GM12878 (cell line): ENCODE results near the gene MRPL42. TPM values are rescaled to one million over a fixed set of nuclear protein-coding genes. Genes with fewer than 3 reads are reported as not detected.

ENCODE experiments used
- ATAC-seq: fragments of 200-7000 bp; cut with Tn5 transposase; 3 replicates; pipeline ENCODE4 v1.9.1; 2020; ENCODE audit warnings: mild to moderate bottlenecking, moderate library complexity
- BruUV-seq: library from RNA; stranded (reverse); fragments of 400-500 nt; replicated peaks from 2 replicates; lab custom pipeline; 2021; lab: Mats Ljungman, UMichigan
- CTCF ChIA-PET: fragments of 300-600 bp; sonication (Branson Sonifier 250); formaldehyde crosslinking; extraction: SDS; loops from one replicate; lab custom pipeline; 2021; ENCODE audit warnings: inconsistent platforms; lab: Yijun Ruan, JAX
- POLR2A ChIA-PET: fragments of 350-600 bp; formaldehyde crosslinking; extraction: SDS; loops from one replicate; lab custom pipeline; 2021; ENCODE audit warnings: inconsistent platforms; lab: Charles Lee
- RAD21 ChIA-PET: fragments of 300-600 bp; sonication (Branson Sonifier 250); formaldehyde crosslinking; loops from one replicate; lab custom pipeline; 2023; ENCODE audit warnings: antibody characterized with exemption; ENCODE audit not compliant: unreplicated experiment; lab: Charles Lee
- SMC1A ChIA-PET: fragments of 300-600 bp; sonication (Branson Sonifier 250); formaldehyde crosslinking; loops from one replicate; lab custom pipeline; 2023; ENCODE audit not compliant: unreplicated experiment, uncharacterized antibody; lab: Charles Lee
- DNase-seq: peaks from one replicate; pipeline ENCODE4 v3.0.0-alpha.2; 2011; ENCODE audit warnings: low read depth, low spot score
- FAIRE-seq: peaks from 3 replicates; lab custom pipeline; 2011; peaks lifted over from hg19 to GRCh38; lab: Jason Lieb, UNC
- H2AFZ ChIP-seq: 2 replicates; pipeline ENCODE4 v1.6.0; 2011; ENCODE audit warnings: low read depth, low read length, control low read depth; ENCODE audit not compliant: control insufficient read depth
- H3K27ac ChIP-seq: 2 replicates; pipeline ENCODE4 v1.5.1; 2011; ENCODE audit warnings: control low read depth; ENCODE audit not compliant: control insufficient read depth, insufficient read depth
- H3K27me3 ChIP-seq, 2 experiments: replicated peaks in 1 of 2; 2 replicates each; pipeline versions ENCODE4 v1.6.0 to v1.6.1; 2011; ENCODE audit warnings: low read length in 1 of 2; ENCODE audit not compliant: control insufficient read depth in 2 of 2, insufficient read depth in 2 of 2
- H3K36me3 ChIP-seq, 2 experiments: 2 replicates each; pipeline ENCODE4 v1.5.1; 2011; ENCODE audit warnings: low read length in 1 of 2; ENCODE audit not compliant: control insufficient read depth in 2 of 2, insufficient read depth in 2 of 2
- H3K4me1 ChIP-seq: 2 replicates; pipeline ENCODE4 v1.6.1; 2011; ENCODE audit warnings: mild to moderate bottlenecking, low read length, moderate library complexity, mixed read lengths; ENCODE audit not compliant: control insufficient read depth, insufficient read depth
- H3K4me2 ChIP-seq: 2 replicates; pipeline ENCODE4 v1.6.0; 2011; ENCODE audit warnings: control low read depth; ENCODE audit not compliant: control insufficient read depth, insufficient read depth
- H3K4me3 ChIP-seq: fragments of 200-600 bp; sonication (generic); 2 replicates; pipeline ENCODE4 v1.5.1; 2016
- H3K79me2 ChIP-seq: 2 replicates; pipeline ENCODE4 v1.6.0; 2011; ENCODE audit warnings: low read length; ENCODE audit not compliant: control insufficient read depth, insufficient read depth
- H3K9ac ChIP-seq: 2 replicates; pipeline ENCODE4 v1.8.0; 2011; ENCODE audit warnings: low read length, control low read depth, mixed read lengths; ENCODE audit not compliant: control insufficient read depth, insufficient read depth
- H3K9me3 ChIP-seq: replicated peaks from 3 replicates; pipeline ENCODE4 v1.5.1; 2011; ENCODE audit warnings: mild to moderate bottlenecking, low read length; ENCODE audit not compliant: control insufficient read depth, insufficient read depth
- H4K20me1 ChIP-seq: 2 replicates; pipeline ENCODE4 v1.6.0; 2011; ENCODE audit not compliant: control insufficient read depth, insufficient read depth
- BCL11A ChIP-seq: IDR thresholded peaks from 2 replicates; pipeline ENCODE4 v1.6.1; 2011; ENCODE audit warnings: low read depth, low read length
- MAX ChIP-seq: IDR thresholded peaks from 2 replicates; pipeline ENCODE4 v1.6.1; 2012; ENCODE audit warnings: low read depth, low read length, improper control_type of control experiment
- WRNIP1 ChIP-seq: IDR thresholded peaks from 2 replicates; pipeline ENCODE4 v1.6.1; 2011; ENCODE audit warnings: low read depth, low read length, improper control_type of control experiment, borderline replicate concordance
- ZNF592 ChIP-seq: fragments of 450-650 bp; IDR thresholded peaks from 2 replicates; pipeline ENCODE4 v1.6.1; 2017; ENCODE audit warnings: mild to moderate bottlenecking, moderate library complexity
- WGBS: methylation state at CpG from one replicate; pipeline ENCODE4 v1.1.6; 2016; ENCODE audit warnings: low lambda C conversion rate; ENCODE audit not compliant: insufficient replicate concordance, insufficient coverage; ENCODE audit errors: missing lambda C conversion rate; 5-methylcytosine and 5-hydroxymethylcytosine counted together
- in situ Hi-C: fragments of 300-500 bp; cut with MboI; formaldehyde crosslinking; loops from 9 replicates; pipeline ENCODE4 v1.14.3; 2018; ENCODE audit warnings: mixed read lengths
- intact Hi-C: fragments of 100-400 bp; cut with micrococcal nuclease; formaldehyde crosslinking; loops from one replicate; pipeline ENCODE4 v1.14.2; 2022; ENCODE audit not compliant: unreplicated experiment
- polyA plus RNA-seq, 11 experiments: library from polyadenylated mRNA; depleted of rRNA in 4 of 11; unstranded in 6 of 11; stranded (reverse) in 5 of 11; fragments of >200 nt; fragmentation: Nextera tagmentation in 4 of 11; fragmentation: Illumina TruSeq in 1 of 11; extraction: Ambion mirVana in 4 of 11; extraction: Trizol in 1 of 11; gene quantifications; 1 replicate in 1 of 11; 2 replicates in 10 of 11; pipeline versions ENCODE4 v1.2.1 to v1.2.3, GENCODE V29; 2011 to 2016; ENCODE audit warnings: inconsistent platforms in 2 of 11, missing spikeins in 2 of 11, low read depth in 1 of 11
- total RNA-seq, 4 experiments: library from RNA; depleted of rRNA in 3 of 4; stranded (reverse); fragments of >200 nt in 3 of 4; fragmentation: Illumina TruSeq in 1 of 4; extraction: Trizol in 1 of 4; gene quantifications; 2 replicates each; pipeline versions ENCODE4 v1.2.1 to v1.2.3, GENCODE V29; 2013 to 2021
- TF ChIP-seq, protein P1 (sequence below): IDR thresholded peaks from 2 replicates; pipeline ENCODE4 v1.6.1; 2012; ENCODE audit warnings: mild to moderate bottlenecking, low read depth, low read length
- TF ChIP-seq, protein P2 (sequence below): fragments of 450-650 bp; IDR thresholded peaks from 2 replicates; pipeline ENCODE4 v1.6.1; 2016; ENCODE audit warnings: mild to moderate bottlenecking

Gene MRPL42
- total and polyA plus RNA-seq, 10 of the 15 experiments (the other 5 are each of a cell fraction or from before 2014, with no cell fraction given), result 65.1 to 427 (median 126) TPM

- TF ChIP-seq, protein P1, sequence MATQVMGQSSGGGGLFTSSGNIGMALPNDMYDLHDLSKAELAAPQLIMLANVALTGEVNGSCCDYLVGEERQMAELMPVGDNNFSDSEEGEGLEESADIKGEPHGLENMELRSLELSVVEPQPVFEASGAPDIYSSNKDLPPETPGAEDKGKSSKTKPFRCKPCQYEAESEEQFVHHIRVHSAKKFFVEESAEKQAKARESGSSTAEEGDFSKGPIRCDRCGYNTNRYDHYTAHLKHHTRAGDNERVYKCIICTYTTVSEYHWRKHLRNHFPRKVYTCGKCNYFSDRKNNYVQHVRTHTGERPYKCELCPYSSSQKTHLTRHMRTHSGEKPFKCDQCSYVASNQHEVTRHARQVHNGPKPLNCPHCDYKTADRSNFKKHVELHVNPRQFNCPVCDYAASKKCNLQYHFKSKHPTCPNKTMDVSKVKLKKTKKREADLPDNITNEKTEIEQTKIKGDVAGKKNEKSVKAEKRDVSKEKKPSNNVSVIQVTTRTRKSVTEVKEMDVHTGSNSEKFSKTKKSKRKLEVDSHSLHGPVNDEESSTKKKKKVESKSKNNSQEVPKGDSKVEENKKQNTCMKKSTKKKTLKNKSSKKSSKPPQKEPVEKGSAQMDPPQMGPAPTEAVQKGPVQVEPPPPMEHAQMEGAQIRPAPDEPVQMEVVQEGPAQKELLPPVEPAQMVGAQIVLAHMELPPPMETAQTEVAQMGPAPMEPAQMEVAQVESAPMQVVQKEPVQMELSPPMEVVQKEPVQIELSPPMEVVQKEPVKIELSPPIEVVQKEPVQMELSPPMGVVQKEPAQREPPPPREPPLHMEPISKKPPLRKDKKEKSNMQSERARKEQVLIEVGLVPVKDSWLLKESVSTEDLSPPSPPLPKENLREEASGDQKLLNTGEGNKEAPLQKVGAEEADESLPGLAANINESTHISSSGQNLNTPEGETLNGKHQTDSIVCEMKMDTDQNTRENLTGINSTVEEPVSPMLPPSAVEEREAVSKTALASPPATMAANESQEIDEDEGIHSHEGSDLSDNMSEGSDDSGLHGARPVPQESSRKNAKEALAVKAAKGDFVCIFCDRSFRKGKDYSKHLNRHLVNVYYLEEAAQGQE, result no peak
Measured at GRCh38 chr12:93460003-93460402, 7.3 kb upstream of the MRPL42 start (continued).

GRCh38 chr12:93460902-93461301 lies 6.4 kb upstream of the MRPL42 start:
- no peak overlapping the region for H3K4me3 ChIP-seq
- WGBS, result 37% methylated on average over 7 of the region's 7 CpGs
- H2AFZ ChIP-seq, result no peak overlapping the region
- intact Hi-C loops, result no loop called here
- FAIRE-seq (no peak), DNase-seq (no peak), ATAC-seq (no peak)
- CTCF ChIA-PET, result interaction anchor here (0.7 kb wide), 1 partner anchor 36 kb away, joined by 3 read pairs; no protein-coding TSS in a partner anchor
- POLR2A ChIA-PET, result interaction anchor here (0.6 kb wide), 1 partner anchor 9 kb away, joined by 3 read pairs; no protein-coding TSS in a partner anchor
- RAD21 ChIA-PET, result no interaction called here
- H3K36me3 ChIP-seq, result no peaks in the 10 kb centered on the region
- in situ Hi-C loops, result no loop called here
- SMC1A ChIA-PET, result interaction anchor here (1.0 kb wide), 1 partner anchor 41 kb away, joined by 3 read pairs; no protein-coding TSS in a partner anchor
- no peaks in the 10 kb centered on the region for H3K79me2 ChIP-seq
- H3K4me1 ChIP-seq, result no peaks in the 10 kb centered on the region
- H3K27me3 ChIP-seq, result no peaks in the 10 kb centered on the region
- H3K9me3 ChIP-seq, result no peaks in the 10 kb centered on the region
- TF ChIP-seq MAX (no peak), WRNIP1 (no peak), BCL11A (no peak), ZNF592 (no peak)
- TF ChIP-seq, protein P2, sequence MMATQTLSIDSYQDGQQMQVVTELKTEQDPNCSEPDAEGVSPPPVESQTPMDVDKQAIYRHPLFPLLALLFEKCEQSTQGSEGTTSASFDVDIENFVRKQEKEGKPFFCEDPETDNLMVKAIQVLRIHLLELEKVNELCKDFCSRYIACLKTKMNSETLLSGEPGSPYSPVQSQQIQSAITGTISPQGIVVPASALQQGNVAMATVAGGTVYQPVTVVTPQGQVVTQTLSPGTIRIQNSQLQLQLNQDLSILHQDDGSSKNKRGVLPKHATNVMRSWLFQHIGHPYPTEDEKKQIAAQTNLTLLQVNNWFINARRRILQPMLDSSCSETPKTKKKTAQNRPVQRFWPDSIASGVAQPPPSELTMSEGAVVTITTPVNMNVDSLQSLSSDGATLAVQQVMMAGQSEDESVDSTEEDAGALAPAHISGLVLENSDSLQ, result no peak
- H3K4me2 ChIP-seq, result no peak overlapping the region
- H3K9ac ChIP-seq, result no peak overlapping the region
- H4K20me1 ChIP-seq, result no peaks in the 10 kb centered on the region
- H3K27ac ChIP-seq, result no peak overlapping the region
- no TSS peak for BruUV-seq
